ENCODE data around the gene ODAD4.

DNA sequence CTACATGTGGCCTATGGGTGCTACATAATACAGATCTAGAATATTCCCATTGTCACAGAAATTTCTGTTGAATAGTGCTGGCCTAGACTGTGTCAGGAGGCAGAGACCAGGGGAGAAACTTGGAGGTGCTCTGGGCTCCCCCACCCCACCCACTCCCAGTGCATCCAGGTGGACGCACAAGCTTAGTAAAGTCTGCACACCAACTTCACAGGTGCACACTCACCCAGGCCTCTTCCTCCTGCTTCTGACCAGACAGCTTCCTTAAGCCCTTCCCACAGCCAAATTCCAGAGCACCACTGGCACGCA is 28.6 kb downstream of the ODAD4 start:
- TF ChIP-seq GATA2 (IDR thresholded peaks at IDR 0.05; ENCODE audit: low read depth, low read length) (no peak), GATA3 (IDR thresholded peaks at IDR 0.05; ENCODE audit: low read depth, low read length) (no peak)

All from SH-SY5Y (cell line).